Stimulated activated CD8-positive, alpha-beta memory T cell treated with anti-CD3 and anti-CD28 coated beads, Interleukin-15, amount 100 ng/mL, for 4 hours (primary cell): ENCODE measurements around the gene RAD51D.
A peak's percentile ranks its signal among the peaks of the same experiment; 100 is the strongest.
"Not testable (repeated sequence)": the region's sequence is repeated elsewhere in the genome, so short reads cannot be mapped to it uniquely, and the experiment has no call there.

Experiments used
- DNase-seq, 2 donors: peaks; one replicate each; pipeline ENCODE4 v3.0.0-alpha.2; 2020; ENCODE audit warnings: low read depth in 2 of 2

Gene RAD51D

DNA sequence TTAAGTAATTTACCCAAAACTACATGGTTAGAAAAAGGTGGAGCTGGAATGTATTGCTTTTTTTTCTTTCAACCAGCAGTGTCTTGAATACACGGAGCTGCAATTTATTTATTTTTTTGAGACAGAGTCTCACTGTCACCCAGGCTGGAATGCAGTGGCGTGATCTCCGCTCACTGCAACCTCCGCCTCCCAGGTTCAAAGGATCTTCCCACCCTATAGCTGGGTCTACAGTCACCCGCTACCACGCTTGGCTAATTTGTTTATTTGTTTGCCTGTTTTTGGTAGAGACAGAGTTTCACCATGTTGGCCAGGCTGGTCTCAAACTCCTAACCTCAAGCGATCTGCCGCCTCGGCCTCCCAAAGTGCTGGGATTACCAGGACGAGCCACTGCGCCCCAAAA, 29.0 kb downstream of the RAD51D start:
- not testable (repeated sequence) for DNase-seq

DNA sequence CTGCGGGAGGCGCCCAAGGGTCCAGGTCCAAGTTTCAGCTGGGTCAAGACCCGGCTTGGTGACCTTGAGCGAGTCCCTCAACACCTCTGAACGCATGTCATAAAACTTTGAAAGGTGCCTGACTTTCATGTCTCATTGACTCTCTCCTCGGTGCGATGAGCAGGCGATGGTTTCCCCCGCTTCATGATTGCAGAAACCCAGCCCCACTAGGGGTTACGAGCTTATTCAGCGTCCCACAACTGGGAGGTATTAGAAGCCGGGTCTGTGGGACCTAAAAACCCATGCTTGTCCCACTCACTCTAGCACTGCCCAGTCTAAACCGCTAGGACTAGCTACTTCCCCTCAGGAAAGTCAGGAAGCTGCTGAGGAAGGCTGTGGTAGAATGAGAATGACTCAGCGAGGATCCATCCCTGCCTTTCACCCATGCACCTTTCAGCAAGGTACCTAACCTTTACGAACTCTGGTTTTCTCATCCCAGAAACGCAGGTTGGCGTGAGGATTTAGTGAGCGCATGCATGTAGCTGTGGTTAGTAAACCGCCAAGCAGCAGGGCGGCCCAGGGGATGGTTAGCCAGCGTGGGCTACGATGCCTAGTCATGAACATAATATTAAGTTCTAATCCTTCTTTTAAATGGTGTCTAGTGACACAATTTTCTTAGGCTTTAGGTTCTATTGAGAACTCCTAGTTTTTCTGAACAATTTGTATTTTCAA, 29.9 kb downstream of the RAD51D start:
- DNase-seq: peak; percentile 7 to 40

DNA sequence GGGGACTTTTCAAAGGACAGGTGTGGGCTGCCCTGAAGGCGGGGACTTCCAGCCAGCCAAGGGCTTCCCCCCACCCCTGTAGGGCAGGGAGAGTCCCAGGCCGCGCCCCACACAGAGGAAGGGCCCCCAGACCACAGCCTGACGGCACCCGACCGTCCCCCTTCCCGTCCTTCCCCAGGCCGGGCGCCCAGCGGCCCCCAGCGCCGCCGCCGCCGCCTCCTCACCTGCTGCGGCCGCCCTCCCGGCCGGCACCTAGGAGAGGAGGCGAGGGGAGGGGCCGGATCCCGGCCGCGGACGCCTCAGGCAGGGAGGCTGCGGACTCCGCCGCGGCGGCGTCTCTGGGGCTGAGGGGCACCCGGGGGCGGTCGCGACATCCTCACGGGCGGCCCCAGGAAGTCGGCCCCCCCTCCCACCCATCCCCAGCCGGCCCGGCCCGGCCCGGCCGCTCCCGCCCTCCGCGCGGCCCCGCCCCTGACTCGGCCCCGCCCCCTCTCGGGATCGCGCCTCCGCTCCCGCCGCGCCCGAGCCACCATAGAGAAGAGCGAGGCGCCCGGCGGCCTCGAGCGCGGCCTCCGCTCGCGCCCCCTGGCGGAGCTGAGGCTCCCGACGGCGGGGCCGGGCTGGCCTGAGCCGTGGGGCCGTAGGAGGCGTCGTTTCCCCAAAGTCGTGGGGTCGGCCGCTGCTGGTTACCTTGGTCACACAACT, 30.6 kb downstream of the RAD51D start:
- peak; percentile 76 to 85 for DNase-seq

DNA sequence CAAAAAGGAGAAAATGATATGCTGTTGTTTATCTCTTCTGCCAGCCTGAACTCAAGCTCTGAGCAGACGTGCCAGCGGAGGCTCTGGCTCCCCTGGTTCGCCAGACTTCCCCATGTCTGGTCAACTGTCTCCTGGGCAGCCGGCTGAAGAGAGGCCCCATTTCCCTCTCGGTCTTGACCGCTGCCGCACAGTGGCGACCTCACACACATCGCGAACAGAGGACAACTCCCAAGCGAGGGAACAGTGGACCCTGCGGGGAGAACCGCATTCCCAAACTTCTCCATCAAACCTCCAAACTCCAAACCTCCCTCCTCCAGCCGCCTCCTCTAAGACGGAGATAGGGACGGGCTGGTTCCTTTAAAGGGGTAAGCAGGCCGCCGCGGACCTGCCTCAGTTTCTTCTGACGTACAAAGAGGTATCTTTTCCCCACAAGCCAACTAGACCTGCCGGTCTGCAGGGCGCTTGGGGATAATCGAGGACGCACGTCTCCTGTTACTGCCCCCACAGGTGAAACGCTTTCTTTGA, 31.2 kb downstream of the RAD51D start:
- DNase-seq: peak in 1 of 2 donors; percentile 3

DNA sequence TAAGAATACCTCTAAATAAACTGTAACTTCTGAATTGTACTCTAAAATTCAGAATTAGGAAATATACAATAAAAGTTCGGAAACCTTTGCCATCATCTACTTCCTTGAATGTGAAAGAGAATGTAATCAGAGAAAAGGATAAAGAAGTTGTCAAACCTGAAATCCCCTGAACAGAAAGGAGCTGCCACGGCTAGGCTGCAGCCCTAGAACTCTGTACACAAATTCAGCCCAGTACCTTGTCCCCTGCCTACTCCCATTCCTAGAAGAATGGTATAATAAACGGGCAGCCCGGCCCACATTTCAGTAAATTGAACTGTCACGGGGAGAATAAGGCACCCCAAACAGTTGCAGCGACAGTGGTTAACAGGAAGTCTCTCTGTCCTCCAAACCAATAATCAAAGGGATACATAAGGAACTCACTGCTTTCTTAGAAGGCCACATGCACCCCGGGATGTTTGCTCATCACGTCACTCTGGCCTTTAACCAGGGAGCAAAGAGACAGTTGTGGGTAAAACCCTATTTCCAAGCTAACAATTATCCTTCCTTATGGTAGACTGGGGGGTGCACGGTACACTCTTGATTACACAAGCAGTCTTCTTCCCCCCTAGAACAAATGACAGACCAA, 31.8 kb downstream of the RAD51D start:
- DNase-seq: no peak

DNA sequence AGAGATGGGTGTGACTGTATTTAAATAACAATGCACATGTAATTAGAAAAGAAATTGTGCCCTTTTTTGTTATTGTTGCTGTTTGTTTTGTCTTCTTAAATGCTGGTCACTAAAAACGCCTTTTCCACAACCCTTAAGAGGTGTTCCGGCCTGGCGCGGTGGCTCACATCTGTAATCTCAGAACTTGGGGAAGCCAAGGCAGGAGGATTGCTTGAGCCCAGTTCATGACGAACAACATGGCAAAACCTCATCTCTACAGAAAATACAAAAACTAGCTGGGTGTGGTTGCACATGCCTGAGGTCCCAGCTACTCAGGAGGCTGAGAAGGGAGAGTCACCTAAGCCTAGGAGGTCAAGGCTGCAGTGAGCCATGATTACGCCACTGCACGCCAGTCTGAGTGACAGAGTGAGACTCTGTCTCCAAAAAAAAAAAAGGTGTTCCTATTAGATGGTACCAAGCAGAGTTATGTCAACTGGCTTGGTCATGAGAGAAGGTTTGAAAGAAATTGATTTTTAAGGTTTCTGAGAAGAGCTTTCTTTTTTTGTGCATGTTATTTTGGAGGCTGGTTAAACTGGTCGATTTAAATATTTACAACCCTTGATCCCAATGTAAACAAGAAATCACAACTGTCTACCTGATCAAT, 32.6 kb downstream of the RAD51D start:
- no peak for DNase-seq

DNA sequence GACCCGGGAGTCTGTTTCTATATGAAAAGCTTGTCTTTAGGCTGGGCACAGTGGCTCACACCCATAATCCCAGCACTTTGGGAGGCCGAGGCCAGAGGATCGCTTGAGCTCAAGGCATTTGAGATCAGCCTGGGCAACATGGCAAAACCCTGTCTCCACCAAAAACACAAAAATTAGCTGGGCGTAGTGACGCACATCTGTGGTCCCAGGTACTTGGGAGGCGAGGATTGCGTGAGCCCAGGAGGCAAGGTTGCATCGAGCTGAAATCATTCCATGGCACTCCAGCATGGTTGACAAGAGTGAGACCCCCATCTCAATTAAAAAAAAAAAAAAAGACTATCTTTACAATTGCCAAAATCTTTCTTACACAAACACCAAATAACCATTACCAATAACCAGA, 33.5 kb downstream of the RAD51D start:
- DNase-seq: no peak

DNA sequence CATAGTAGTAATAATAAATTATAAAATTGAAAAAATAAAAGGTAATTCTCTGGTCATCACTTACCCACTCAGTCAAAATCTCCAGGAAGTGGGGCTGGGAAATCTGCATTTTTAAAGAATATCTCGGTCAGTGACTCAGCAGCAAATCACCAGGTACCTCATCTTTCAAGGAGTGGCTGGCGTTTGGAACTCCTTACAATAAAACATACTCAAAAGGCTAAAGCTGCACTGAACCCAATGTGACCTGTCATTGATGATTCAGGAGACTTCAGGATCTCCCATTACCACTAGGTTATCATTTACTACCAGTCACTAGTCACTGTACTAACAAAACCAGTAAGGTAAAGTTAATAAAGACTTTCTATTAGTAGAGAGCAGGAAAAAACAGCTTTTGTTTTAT, 34.7 kb downstream of the RAD51D start:
- no peak for DNase-seq

DNA sequence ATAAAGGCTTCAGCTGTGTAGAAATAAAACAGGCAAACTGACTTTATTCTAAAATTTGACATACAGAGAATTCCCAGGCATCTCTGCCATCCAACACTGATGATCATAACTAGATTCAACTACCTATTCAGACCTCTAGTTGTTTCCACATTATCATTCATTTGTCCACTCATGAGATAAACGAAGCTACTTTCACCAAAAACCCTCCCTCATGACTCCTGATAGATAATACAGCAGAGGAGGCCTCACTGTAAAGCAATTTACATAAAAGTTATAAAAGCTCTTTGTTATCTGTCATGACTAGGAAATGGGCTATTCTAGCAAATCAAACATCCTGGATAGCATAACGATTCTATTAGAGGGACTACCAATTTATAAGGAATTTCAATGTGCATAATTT, 36.6 kb downstream of the RAD51D start:
- no peak for DNase-seq

DNA sequence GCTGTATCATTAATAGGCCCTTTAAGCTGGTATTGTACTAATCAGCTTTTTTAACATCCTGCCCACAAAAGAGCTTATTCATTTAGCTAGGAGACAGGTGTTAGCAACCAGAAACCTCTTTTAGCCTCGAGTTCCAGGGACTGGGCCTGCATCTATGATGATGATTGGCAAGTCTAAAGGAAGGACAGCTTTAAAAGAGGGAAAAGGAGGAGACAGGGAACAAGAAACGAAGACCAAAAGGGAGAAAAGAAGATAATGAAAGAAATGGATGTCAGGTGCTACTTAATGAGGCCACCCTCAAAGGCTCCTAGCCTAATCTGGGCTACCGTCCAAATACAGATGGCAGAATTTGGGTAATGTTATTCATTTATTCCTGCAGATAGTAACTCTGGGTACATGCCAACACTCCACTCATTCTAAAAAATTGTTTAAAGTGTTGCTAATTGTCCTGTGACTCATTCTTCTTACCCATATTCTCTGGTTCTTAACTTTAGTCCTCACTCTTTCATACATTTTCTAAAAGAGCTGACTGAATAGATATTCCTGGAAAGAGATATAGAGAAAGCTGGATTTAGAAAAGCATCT, 37.5 kb downstream of the RAD51D start:
- DNase-seq: no peak

DNA sequence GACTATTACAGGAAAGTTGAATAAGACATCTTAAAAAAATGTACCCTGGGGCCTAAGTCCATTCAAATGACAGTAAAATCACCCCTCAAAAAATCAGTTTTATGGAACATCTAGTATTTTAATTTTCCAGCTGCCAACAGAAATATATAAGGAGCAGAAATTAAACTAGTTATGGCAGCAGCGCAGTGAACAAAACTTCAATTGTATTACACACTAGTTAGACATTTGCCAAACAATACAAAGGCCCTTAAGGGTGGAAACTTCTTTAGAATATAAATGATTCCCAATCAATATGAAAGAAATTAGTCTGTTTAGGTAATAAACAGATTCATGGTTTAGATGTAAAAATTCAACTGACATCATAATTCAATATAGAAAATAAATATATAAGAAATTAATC, 38.0 kb downstream of the RAD51D start:
- DNase-seq: no peak

DNA sequence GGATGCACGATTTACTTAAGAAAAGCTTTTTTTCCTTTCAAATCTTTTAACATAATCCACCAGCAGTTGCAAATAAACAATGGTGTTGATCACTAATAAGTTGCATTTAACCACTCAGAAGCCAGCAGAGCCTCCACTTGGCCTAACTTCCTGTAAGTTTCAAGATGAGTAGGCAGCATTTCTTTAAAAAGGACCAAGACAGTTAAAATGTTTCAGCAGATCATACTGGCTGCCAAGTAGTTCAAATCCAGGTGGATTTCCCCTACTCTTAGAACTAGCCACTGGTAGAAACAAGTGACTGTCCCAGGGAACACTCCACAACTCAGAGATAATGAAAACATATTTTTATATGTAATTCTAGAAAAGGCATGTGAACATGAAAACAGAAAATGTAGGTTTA, 39.1 kb downstream of the RAD51D start:
- no peak for DNase-seq

DNA sequence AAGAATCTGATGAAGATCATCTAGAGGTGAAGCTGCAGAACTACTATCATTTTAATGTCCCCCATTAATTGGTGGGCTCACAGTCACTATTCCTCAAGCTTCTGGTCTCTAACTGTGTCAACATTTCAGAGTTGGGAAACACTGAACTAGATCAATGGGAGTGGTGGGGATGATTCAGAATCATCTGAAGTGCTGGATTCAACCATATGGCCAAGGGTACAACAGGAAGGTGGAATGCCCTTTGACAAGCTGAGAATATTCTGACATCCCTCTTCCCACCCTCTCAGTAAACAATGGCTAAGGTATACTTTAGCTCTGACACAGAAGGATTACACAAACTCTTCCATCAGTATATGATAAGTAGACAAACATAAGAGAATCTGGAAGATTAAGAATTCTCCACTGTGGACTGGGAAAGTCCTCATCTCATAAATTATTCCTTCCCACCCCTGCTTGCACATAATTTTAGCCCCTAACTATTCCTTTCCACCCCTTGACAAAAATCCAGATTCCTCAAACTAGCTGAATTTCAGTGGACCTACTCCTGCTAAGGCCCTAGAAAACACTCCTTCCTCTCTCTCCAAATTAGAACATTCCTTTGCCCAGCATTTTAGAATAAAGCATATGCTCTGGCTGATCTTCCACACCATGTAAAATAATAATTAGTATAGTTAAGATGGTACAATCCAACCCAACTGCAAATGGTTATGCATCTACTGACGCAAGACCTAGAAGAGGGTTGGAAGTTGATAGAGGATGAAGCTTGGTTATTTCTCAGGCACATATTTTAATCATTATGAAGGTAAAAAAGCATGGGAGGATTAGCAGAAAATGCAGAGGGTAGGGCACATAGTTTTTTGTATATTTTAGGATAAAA, 39.9 kb downstream of the RAD51D start:
- DNase-seq: no peak

DNA sequence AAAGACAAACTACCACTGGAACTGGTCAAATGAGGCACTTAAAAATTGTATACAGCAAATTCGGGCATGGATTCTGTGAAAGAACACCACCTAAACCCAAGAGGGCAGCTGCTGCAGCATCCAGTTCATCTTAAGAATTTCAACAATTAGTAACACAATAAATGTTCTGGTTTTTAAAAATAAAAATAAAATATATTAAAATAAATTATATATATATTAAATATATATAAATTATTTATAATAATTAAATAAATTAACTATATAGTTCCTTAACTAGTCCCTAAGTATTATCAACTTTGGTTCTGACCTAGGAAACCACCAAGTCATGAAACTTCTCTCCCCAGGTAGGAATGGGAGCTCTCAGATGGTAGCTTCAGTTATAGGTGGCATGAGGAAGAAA, 42.8 kb downstream of the RAD51D start:
- DNase-seq: no peak

DNA sequence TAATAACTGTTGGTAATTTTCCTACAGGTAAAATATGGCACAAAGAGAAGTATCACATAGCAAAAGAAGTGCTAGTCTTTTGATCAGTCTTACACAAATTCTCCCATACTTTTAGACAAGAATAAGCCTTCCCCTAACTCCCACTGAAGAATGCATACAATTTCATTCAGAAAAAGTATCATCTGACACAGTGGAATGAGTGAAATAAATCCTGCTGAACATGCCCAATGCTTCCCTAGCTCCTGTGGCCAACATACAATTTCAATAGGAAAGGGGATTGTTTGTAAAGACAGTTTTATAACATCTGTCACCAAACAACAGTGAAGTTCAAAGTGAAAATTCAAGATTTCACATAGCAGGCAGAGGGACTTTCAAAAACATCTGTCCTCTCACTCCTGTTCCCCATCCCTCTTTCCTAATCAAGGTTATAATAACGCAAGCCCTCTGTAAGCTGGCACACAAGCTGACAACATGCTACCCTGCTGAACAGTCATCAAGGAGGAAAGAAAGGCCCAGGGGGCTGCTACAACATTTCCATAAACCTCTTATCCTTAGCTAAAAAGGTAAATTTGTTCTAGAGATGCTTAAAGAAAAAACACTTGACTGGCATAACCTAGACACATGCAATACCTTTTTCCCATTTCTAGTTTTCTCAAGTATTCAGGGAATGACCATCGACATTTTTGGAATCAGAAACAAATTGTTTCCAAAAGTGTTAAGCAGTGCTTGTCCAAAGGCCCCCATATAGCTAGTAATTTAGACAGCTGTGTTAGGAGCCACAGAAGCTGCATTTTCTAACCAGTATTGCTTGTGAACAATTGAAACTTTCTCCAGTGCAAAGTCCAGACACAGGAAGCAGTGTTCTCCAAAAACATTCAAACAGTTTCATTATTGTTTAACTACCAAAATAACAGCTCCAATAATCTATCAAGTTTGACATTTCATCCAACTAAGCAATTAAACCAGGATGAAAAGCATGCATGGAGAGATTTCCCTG, 44.7 kb downstream of the RAD51D start:
- no peak for DNase-seq

DNA sequence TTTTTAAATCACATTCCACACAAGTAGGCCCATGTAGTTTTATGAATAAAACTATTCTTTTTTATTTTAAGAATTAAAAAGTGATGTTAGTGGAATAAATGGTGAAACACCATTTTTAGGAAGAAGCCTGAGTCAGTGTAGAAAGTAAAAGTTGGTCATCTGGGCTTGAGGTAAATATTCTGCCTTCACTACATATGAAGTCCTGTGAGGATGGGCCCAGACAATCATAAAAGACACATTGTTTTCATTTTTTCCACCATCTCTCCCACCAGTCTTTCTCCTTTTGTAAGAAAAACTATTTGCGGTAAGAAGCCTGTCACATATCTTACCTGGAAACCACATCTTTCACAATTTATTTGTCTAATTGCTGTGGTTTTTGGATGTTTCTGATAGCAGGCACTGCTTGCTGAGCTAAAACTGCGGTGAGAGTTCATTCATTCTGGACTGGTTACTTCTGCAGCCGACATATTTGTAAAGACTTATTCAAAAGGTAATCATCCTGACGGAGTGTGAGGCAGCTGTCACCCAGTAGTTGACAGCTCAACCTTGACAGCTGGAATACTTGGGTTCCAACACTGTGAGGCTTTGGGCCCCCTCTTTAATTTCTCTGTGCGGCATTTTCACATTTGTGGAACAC, 45.6 kb downstream of the RAD51D start:
- no peak for DNase-seq

DNA sequence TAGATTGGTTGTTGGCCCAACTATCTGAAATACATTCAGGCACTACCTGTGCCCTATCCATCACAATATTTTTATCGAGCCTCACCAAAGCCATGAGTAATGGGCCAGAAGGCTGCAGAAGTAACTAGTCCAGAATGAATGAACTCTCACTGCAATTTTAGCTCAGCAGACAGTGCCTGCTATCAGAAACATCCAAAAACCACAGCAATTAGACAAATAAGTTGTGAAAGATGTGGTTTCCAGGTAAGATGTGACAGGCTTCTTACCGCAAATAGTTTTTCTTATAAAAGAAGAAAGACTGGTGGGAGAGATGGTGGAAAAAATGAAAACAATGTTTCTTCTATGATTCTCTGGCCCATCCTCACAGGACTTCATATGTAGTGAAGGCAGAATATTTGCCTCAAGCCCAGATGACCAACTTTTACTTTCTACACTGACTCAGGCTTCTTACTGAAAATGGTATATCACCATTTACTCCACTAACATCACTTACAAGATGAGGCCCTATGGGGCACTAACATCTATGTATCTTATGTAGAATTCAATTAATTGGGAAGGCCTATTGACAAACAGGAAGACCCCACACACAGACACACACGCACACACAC, 46.4 kb downstream of the RAD51D start:
- no peak for DNase-seq

DNA sequence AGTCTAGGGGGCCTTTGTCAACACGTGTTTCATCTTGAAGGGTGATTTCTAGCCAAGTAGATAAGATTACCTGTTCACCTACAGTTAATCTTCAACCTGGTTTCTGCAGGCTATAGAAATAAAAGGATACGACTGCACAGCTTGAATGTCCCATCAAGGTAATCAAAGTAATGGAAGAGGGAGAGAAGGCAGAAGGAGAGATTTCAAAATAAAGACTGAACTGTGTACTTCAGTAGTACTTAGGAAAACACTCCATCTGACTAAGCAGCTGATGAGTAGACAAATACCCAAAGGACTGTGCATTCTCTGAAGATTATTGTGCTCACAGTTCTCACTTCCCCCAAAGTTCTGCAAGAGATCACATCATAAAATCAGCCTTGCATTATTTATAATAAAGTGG, 50.3 kb downstream of the RAD51D start:
- DNase-seq: no peak

DNA sequence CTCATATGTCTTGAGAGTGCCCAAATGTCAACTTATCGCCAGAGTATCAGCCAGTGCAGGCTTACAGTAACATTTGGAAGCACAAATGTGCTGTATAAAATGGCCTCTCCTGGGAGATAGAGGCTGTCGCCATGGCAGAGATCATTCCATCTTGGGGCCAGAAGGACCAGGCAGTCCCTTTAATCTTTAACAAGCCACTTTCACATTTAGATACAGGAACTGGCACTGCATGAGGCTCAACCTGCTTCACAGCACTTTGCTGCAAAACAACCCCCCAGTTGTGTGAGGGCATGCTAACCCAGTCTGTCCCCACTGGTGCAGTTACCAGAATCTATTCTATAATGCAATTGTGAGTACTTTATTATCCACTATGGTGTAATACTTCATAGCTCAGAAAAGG, 51.4 kb downstream of the RAD51D start:
- no peak for DNase-seq
